Suprapubic skin (tissue), 4 donors: ENCODE measurements around the gene PDE4B. TPM values are rescaled to one million over a fixed set of nuclear protein-coding genes. Genes with fewer than 3 reads are reported as not detected.
A peak's percentile ranks its signal among the peaks of the same experiment; 100 is the strongest.

Experiments used
- DNase-seq, 2 donors: peaks; one replicate each; pipeline ENCODE4 v3.0.0-alpha.2; 2019; ENCODE audit warnings: low spot score in 2 of 2
- H3K27ac ChIP-seq: fragments of 200-600 bp; sonication (generic); one replicate; pipeline ENCODE4 v1.5.1; 2019
- H3K27me3 ChIP-seq: fragments of 200-600 bp; sonication (generic); one replicate; pipeline ENCODE4 v1.5.1; 2019
- H3K36me3 ChIP-seq: fragments of 200-600 bp; sonication (generic); one replicate; pipeline ENCODE4 v1.5.1; 2019
- H3K4me1 ChIP-seq: fragments of 200-600 bp; sonication (generic); one replicate; pipeline ENCODE4 v1.5.1; 2019
- H3K4me3 ChIP-seq: fragments of 200-600 bp; sonication (generic); one replicate; pipeline ENCODE4 v1.5.1; 2019; ENCODE audit warnings: mild to moderate bottlenecking
- H3K9me3 ChIP-seq: fragments of 200-600 bp; sonication (generic); one replicate; pipeline ENCODE4 v1.5.1; 2019
- CTCF ChIP-seq, 2 donors: fragments of 200-600 bp in 1 of 2; fragments of 450-650 bp in 1 of 2; sonication (generic) in 1 of 2; IDR thresholded peaks; one replicate each; pipeline ENCODE4 v1.5.1; 2016 to 2019; ENCODE audit warnings: antibody characterized with exemption in 2 of 2, mild to moderate bottlenecking in 1 of 2, moderate library complexity in 1 of 2
- EP300 ChIP-seq: sonication (generic); formaldehyde crosslinking; IDR thresholded peaks from one replicate; pipeline ENCODE4 v1.6.1; 2017; ENCODE audit warnings: antibody characterized with exemption
- POLR2A ChIP-seq, 2 donors: fragments of 450-650 bp; IDR thresholded peaks; one replicate each; pipeline ENCODE4 v1.6.1; 2017; ENCODE audit warnings: antibody characterized with exemption in 2 of 2, mild to moderate bottlenecking in 2 of 2, moderate library complexity in 2 of 2
- POLR2AphosphoS5 ChIP-seq, 3 donors: sonication (generic); formaldehyde crosslinking; IDR thresholded peaks; one replicate each; pipeline ENCODE4 v1.6.1; 2017; ENCODE audit warnings: antibody characterized with exemption in 3 of 3
- WGBS: methylation state at CpG from one replicate; pipeline ENCODE4 v1.1.5; 2018; 5-methylcytosine and 5-hydroxymethylcytosine counted together
- total RNA-seq, 4 donors: library from RNA; depleted of rRNA; stranded (reverse); fragments of >200 nt; gene quantifications; one replicate each; pipeline ENCODE4 v1.1.0, GENCODE V29; 2016

PDE4B gene
- total RNA-seq, 4 donors from 2014 or later, result 14.2 to 27.6 (median 16.7) TPM

GRCh38 chr1:66312271-66312990 is 519.7 kb downstream of the PDE4B start:
- Histone ChIP-seq H3K4me1 (no peaks in the 10 kb centered on the region), H3K36me3 (no peaks in the 10 kb centered on the region), H3K4me3 (no peak overlapping the region), H3K27ac (no peak overlapping the region), H3K27me3 (no peaks in the 10 kb centered on the region), H3K9me3 (no peaks in the 10 kb centered on the region)
- DNase-seq, result no peak
- TF ChIP-seq POLR2AphosphoS5 (IDR thresholded peaks at IDR 0.05), result no peak
- no peak for TF ChIP-seq CTCF (IDR thresholded peaks at IDR 0.05)
- TF ChIP-seq POLR2A (IDR thresholded peaks at IDR 0.05), result no peak
- no peak for TF ChIP-seq EP300
- 54% methylated on average over 4 of the region's 4 CpGs for WGBS

GRCh38 chr1:66313429-66313828 is 520.7 kb downstream of the PDE4B start:
- no peaks in the 10 kb centered on the region for H3K27me3 ChIP-seq
- no peaks in the 10 kb centered on the region for H3K9me3 ChIP-seq
- no peaks in the 10 kb centered on the region for H3K36me3 ChIP-seq
- no peaks in the 10 kb centered on the region for H3K4me1 ChIP-seq
- no peak overlapping the region for H3K27ac ChIP-seq
- no peak for DNase-seq
- TF ChIP-seq EP300, result no peak
- TF ChIP-seq CTCF (IDR thresholded peaks at IDR 0.05), result no peak
- TF ChIP-seq POLR2A (IDR thresholded peaks at IDR 0.05), result no peak
- TF ChIP-seq POLR2AphosphoS5 (IDR thresholded peaks at IDR 0.05), result no peak
- H3K4me3 ChIP-seq, result no peak overlapping the region

- Histone ChIP-seq H3K36me3 (no peaks in the 10 kb centered on the region), H3K4me1 (no peaks in the 10 kb centered on the region), H3K9me3 (no peaks in the 10 kb centered on the region), H3K27me3 (no peaks in the 10 kb centered on the region), H3K27ac (no peak overlapping the region), H3K4me3 (no peak overlapping the region)
- TF ChIP-seq POLR2AphosphoS5 (IDR thresholded peaks at IDR 0.05) (no peak), POLR2A (IDR thresholded peaks at IDR 0.05) (no peak), EP300 (no peak), CTCF (IDR thresholded peaks at IDR 0.05) (no peak)
- no peak for DNase-seq
- 67% methylated on average over 4 of the region's 4 CpGs for WGBS
Measured at GRCh38 chr1:66315671-66316070, 523.0 kb downstream of the PDE4B start.

- Histone ChIP-seq H3K27ac (peak overlapping the region; percentile 8), H3K4me1 (no peaks in the 10 kb centered on the region), H3K36me3 (no peaks in the 10 kb centered on the region), H3K9me3 (no peaks in the 10 kb centered on the region), H3K4me3 (no peak overlapping the region), H3K27me3 (no peaks in the 10 kb centered on the region)
- WGBS, result 51% methylated on average over 3 of the region's 3 CpGs
- no peak for TF ChIP-seq POLR2AphosphoS5 (IDR thresholded peaks at IDR 0.05)
- TF ChIP-seq POLR2A (IDR thresholded peaks at IDR 0.05), result no peak
- no peak for TF ChIP-seq EP300
- no peak for TF ChIP-seq CTCF (IDR thresholded peaks at IDR 0.05)
- no peak for DNase-seq
Measured at GRCh38 chr1:66316464-66317247, 524.0 kb downstream of the PDE4B start.

- no peak for DNase-seq
- 84% methylated on average over 1 of the region's 1 CpG for WGBS
Measured at GRCh38 chr1:66317248-66317515, 524.5 kb downstream of the PDE4B start.

More at GRCh38 chr1:66317248-66317515, 524.5 kb downstream of the PDE4B start:
- Histone ChIP-seq H3K27me3 (no peaks in the 10 kb centered on the region), H3K4me3 (no peak overlapping the region), H3K27ac (peak overlapping the region; percentile 8), H3K9me3 (no peaks in the 10 kb centered on the region), H3K36me3 (no peaks in the 10 kb centered on the region), H3K4me1 (no peaks in the 10 kb centered on the region)
- TF ChIP-seq POLR2A (IDR thresholded peaks at IDR 0.05) (no peak), CTCF (IDR thresholded peaks at IDR 0.05) (no peak), EP300 (no peak), POLR2AphosphoS5 (IDR thresholded peaks at IDR 0.05) (no peak)
